Stimulated activated CD8-positive, alpha-beta memory T cell treated with anti-CD3 and anti-CD28 coated beads, Interleukin-2, amount 100 ng/mL, for 48 hours (primary cell): Measurements from ENCODE around the gene TECTA.
"Not testable (repeated sequence)": the region's sequence is repeated elsewhere in the genome, so short reads cannot be mapped to it uniquely, and the experiment has no call there.

Source experiments
- DNase-seq, 2 donors: peaks; one replicate each; pipeline ENCODE4 v3.0.0-alpha.2; 2020; ENCODE audit warnings: low read depth in 2 of 2

Gene TECTA

GRCh38 chr11:121177629-121178028 is 76.6 kb downstream of the TECTA start:
- not testable (repeated sequence) for DNase-seq

DNA sequence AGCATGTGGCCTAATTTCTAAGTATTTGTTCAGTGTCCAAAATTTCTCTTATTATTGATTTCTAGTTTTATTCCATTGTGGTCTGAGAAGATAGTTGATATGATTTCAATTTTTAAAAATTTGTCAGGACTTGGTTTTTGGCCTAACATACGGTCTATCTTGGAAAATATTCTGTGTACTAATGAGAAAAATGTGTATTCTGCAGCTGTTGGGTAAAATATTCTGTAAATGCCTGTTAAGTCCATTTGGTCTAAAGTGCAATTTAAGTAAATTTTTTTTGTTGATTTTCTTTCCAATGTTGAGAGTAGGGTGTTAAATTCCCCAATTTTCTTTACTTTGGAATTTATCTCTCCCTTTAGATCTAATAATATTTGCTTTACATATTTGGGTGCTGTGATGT is 78.3 kb downstream of the TECTA start:
- no peak for DNase-seq

DNA sequence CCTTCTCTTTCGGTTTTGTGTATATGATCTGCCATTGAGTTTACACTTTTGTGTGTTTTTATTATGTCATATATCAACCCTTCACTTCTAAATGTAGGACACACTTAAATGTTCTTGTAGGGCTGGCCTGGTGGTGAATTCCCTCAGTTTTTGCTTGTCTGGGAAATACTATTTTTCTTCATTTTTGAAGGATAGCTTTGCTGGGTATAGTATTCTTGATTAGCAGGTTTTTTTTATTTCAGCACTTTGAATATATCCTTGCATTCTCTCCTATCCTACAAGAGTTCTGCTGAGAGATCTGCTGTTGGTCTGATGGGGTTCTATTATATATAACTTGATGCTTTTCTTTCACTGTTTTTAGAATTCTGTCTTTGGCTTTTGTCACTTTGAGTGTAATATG is 79.1 kb downstream of the TECTA start:
- DNase-seq = no peak

GRCh38 chr11:121188776-121189175 is 87.7 kb downstream of the TECTA start:
- no peak for DNase-seq

- DNase-seq = no peak
These were observed 90.8 kb downstream of the TECTA start for GRCh38 chr11:121191818-121192217.

DNA sequence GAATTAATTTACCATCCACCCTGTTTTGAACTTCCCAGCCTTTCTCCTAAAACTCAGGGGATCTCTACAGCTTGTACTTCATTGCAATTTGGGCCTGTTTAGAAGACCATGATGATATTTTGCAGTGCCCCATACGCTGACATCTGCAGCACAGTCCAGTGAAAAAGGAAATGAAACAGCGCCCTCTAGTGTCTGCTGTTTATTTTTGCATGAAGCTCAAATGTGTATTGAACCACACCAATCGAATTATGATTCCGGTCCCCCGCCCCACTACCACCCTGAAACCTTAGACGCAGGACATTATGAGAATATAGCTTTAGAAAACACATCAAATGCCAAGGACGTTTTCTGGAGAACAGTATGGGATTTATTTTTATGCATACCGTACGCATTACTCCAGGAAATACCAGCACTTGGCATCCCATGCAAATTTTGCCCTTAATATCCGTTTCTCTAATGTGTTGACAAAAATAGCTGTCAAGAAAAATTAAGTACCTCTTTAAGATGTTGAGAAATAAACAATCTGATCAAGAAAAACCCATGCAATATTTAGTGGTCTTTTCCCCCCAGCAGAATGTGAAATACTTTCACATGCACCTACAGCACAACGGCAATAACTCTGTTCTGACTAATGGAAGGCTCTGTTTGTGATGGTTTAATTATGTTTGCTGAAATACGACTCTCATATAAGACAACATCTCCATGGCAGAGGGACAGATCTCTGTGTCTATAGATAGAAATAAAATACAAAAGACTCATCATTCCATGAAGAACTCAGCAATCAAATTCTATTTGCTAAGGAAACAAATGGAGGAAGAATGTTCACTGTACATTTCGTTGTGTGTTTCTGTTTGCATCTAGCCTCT is 93.9 kb downstream of the TECTA start:
- DNase-seq = peak; percentile 9 to 10

DNA sequence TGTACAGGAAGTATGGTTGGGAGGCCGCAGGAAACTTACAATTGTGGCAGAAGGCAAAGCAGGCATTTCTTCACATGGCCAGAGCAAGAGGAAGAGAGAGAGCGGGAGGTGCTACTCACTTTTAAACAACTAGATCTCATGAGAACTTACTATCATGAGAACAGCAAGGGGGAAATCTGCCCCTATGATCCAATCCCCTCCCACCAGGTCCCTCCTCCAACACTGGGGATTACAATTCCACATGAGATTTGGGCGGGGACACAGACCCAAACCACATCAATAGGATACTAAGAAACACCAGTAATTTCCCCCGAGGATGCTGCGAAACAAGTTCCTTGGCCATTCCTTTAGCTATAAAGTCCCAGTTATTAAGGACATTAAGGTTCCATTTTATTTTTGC is 97.4 kb downstream of the TECTA start:
- no peak for DNase-seq

DNA sequence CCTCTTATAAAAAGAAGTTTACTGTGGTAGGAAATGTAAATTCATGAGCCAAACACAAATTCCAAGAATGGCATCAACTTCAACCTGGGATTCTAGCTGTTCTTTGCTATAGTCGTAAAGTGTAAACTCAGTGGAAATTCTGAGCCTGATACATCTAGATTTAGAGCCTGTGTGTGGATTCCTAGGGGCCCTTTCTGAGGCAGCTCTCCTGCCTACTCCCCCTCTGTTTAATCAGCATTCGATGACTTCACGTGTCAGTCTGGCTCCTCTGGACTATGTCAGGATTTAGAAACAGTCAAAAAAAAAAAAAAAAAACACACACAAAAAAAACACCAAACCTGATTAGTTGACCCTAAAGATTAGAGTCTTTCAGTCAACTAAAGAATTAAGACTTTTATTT is 98.5 kb downstream of the TECTA start:
- DNase-seq = no peak

DNA sequence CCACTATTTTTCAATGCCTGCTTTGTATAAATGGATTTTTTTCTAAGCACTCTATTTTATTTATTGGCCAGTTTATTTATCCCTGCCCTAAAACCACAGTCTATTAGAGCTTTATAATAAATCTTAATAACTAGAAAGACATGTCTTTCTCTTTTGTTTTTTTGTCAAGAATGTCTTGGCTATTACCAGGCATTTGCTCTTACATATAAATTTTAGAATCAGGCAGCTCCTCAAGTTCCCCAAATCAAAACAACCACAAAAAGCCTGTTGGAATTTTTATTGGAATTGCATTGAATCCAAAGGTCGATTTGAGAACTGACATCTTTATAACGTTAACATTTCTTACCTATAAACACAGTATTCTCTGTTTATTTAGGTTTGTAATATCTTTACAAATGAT is 105.8 kb downstream of the TECTA start:
- no peak for DNase-seq

DNA sequence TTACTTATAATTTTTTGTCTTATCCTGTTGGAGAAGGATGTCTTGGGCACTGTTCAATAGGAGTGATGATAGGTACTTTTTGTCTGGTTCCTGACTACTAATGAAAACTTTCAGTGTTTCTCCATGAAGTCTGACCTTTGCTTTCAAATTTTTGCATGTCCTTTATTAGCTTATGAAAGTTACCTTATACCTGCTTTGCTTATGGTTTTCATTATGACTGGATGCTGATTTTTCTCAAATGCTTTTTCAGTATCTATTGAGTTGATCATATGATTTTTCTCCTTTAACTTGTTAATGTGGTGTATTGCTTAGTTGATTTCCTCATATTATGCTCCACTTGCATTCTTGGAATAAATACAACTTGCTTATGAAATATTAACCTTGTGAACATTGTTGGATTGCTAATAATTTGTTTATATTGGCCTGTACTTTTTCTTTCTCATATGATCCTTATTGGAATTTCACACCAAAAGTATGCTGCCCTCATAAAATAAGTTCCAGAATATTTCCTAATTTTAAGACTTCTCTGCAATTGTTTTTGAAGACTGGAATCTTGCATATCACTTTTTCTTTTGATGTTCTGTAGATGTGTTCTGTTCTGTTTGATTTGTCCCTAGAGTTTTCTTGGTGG is 106.6 kb downstream of the TECTA start:
- no peak for DNase-seq

DNA sequence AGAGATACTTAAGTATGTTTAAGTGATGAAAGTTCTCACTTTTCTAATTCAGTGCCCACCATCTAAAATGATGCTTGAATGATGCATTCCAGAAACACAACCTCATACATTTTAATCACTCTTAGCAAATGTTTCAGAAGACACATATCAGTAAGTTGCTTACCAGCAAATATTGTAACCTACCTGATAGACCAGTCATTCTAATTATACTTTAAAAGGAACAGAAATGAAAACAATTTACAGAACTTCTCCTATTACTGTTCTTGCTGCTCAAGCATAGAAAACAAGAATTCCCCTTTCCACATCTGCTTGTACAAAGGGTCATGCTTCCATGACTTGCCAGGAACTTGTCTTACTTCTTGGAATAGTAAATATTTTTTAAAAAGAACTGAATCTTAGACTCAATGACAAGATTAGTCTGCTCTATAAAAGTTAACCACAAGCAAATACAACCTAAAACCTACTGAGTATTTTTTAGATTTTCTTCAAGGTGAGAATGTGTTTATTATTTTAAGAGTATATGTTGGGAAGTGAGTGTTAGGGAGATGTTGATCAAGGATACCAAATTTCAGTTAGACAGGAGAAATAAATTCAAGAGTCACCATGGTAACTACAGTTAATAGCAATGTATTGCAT is 109.5 kb downstream of the TECTA start:
- no peak for DNase-seq

GRCh38 chr11:121211626-121212025 is 110.6 kb downstream of the TECTA start:
- no peak for DNase-seq

DNA sequence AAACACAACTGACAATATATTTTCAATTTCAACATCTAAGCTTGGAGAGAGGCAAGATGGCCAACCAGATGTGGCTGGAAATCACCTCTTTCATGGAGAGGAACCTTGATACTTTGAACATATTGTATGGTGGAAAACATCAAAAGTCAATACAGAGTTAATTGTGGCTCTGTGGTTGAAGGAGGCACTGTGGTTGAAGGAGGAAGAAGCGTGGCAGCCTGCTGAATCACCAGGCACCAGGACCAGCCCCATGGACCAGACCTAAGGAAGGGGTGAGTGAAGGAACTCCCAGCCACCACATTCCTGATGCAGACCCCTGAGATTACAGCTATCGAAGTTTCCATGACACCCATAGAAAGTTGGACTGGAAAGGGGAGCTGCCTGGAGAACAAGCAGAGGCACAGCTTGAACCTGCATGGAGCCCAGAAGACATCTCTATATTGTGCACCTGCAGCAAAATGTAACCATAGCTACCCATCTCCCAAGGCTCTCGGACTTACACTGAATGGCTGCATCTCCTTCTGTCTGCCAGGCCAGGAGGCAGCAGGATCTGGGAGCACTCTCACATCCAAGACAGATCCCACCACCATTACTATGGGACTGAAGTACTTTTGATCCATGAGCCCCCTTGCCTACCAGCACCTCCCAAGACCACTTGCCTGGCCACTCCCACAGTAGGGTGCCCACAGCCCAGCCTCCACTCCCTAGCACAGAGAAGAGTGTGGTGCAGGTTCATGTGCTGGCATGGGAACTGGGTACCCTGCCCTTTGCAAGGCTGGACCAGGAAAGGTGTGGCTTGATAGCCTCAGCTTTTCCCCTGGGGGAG is 111.7 kb downstream of the TECTA start:
- no peak for DNase-seq

GRCh38 chr11:121213362-121213893 is 112.4 kb downstream of the TECTA start:
- DNase-seq = no peak

DNA sequence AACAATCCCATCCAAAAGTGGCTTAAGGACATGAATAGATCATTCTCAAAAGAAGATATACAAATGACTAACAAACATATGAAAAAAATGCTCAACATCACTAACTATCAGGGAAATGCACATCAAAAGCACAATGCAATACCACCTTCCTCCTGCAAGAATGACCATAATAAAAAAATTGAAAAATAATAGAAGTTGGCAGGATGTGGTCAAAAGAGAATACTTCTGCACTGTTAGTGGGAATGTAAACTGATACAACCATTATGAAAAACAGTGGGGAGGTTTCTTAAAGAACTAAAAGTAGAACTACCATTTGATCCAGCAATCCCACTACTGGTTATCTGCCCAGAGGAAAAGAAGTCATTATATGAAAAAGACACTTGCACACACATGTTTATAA is 113.8 kb downstream of the TECTA start:
- DNase-seq = no peak

- DNase-seq = no peak
These were observed 120.6 kb downstream of the TECTA start for GRCh38 chr11:121221496-121222200.

DNA sequence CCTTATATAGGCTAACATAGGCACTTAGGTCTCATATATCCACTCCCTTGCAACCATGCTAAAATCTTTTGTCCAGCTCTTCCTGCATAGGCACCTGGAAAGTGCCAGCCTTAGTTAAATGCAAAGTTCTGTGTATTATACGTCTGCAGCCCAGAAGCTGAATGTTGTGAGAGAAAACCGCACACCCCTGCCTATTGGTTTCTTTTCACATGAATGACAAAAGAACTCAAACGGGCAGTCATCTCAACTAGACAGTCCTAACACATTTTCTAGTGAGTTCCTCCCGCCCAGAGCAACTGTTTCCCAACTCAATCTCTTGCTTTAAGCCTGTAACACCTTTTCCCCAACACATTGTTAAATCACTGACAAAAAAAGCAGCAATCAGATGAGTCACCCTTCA is 122.1 kb downstream of the TECTA start:
- DNase-seq = no peak

GRCh38 chr11:121225382-121225781 is 124.3 kb downstream of the TECTA start:
- no peak for DNase-seq

DNA sequence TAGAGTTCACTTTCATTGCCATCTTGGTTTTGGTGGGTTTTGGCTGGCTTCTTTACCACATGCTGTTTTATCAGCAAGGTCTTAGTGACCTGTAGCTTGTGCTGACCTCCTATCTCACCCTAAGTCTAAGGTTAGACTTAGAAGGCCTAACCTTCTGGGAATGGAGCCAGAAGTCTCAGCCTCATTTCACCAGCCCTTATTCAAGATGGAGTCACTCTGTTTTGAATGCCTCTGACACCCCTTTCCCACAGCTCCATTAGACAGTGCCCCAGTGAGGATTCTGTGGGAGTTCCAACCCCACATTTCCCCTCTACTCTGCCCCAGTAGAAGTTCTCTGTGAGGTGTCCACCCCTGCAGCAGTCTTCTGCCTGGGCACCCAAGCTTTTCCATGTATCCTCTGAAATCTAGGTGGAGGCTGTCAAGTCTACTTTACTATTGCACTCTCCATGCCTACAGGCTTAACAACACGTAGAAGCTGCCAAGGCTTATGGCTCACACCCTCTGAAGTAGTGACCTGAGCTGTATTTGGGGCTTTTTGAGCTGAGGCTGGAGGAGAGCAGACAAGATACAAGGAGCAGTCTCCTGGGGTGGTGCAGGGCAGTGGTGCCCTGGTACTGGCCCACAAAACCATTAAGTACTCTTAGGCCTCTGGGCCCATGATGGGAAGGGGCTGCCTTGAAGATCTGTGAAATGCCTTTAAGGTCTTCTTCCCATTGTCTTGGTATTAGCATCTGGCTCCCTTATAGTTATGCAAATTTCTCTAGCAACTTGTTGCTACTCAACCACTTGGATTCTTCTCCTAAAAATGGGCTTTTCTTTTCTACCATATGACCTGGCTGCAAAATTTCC is 125.6 kb downstream of the TECTA start:
- DNase-seq = no peak

DNA sequence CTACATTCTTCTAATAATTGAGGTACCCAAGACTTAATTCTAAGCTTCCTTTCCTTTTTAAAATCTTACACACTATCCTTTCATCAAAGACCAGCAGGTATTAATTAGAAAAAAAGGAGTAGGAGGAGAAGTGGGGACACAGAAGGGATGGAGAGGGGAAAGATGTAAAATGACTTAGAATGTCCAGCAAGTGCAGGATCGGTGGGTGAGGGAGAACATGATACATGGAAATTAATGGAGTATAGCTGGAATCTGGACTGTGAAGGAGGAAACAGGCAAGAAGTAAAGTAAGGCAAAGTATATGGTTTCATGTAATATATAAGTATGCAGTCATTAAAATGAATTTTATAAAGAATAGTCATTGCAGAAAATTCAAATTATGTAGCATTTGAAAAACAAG is 127.8 kb downstream of the TECTA start:
- DNase-seq = no peak
